Small intestine (tissue), 7 donors: ENCODE measurements around the gene ENOX1. TPM values are rescaled to one million over a fixed set of nuclear protein-coding genes. Genes with fewer than 3 reads are reported as not detected.

Experiments used
- DNase-seq, 2 donors: peaks; one replicate each; pipeline versions ENCODE4 v3.0.0 to v3.0.0-alpha.2; 2013
- FAIRE-seq: peaks from 2 replicates; lab custom pipeline; 2012; peaks lifted over from hg19 to GRCh38; lab: Jason Lieb, UNC
- H3K27ac ChIP-seq, 3 donors: one replicate each; pipeline ENCODE4 v1.5.1; 2013; ENCODE audit warnings: low read length in 2 of 3, mild to moderate bottlenecking in 2 of 3, control low read depth in 1 of 3, inconsistent platforms in 1 of 3, low read depth in 1 of 3, moderate library complexity in 1 of 3
- H3K27me3 ChIP-seq, 3 donors: one replicate each; pipeline ENCODE4 v1.6.1; 2013; ENCODE audit warnings: low read length in 3 of 3, inconsistent platforms in 1 of 3; ENCODE audit not compliant: control insufficient read depth in 3 of 3, insufficient read depth in 3 of 3
- H3K36me3 ChIP-seq, 3 donors: one replicate each; pipeline ENCODE4 v1.6.1; 2013; ENCODE audit warnings: low read length in 3 of 3, inconsistent platforms in 1 of 3, low read depth in 1 of 3, mild to moderate bottlenecking in 1 of 3, moderate library complexity in 1 of 3; ENCODE audit not compliant: control insufficient read depth in 3 of 3, insufficient read depth in 2 of 3
- H3K4me1 ChIP-seq, 3 donors: one replicate each; pipeline ENCODE4 v1.6.1; 2013; ENCODE audit warnings: low read length in 2 of 3, inconsistent platforms in 1 of 3, low read depth in 1 of 3, mild to moderate bottlenecking in 1 of 3, moderate library complexity in 1 of 3; ENCODE audit not compliant: control insufficient read depth in 3 of 3, insufficient read depth in 2 of 3
- H3K4me3 ChIP-seq, 3 donors: one replicate each; pipeline ENCODE4 v1.5.1; 2013; ENCODE audit warnings: low read length in 3 of 3, control low read depth in 1 of 3, inconsistent platforms in 1 of 3, low read depth in 1 of 3, mild to moderate bottlenecking in 1 of 3, moderate library complexity in 1 of 3
- H3K9me3 ChIP-seq, 2 donors: one replicate each; pipeline ENCODE4 v1.6.1; 2013; ENCODE audit warnings: low read depth in 1 of 2, low read length in 1 of 2; ENCODE audit not compliant: control insufficient read depth in 2 of 2, insufficient read depth in 1 of 2
- WGBS, 3 donors: extraction: QIAGEN DNeasy Blood & Tissue Kit; methylation state at CpG; one replicate each; pipeline ENCODE4 v1.1.7; 2013; 5-methylcytosine and 5-hydroxymethylcytosine counted together
- polyA plus RNA-seq, 4 donors: library from polyadenylated mRNA; stranded (reverse) in 3 of 4; unstranded in 1 of 4; fragments of 200-250 nt in 3 of 4; fragments of 120-200 nt in 1 of 4; gene quantifications; one replicate each; pipeline versions ENCODE4 v1.2.1 to v1.2.3, GENCODE V29; 2013
- donor health status: healthy with polysubstance abuse.
- donor health status: control.
- donor health status: control.
- donor health status: Bipolar disorder and iron deficiency.
- donor health status: healthy.

The ENOX1 gene
- polyA plus RNA-seq, 4 donors, result 0.27 to 0.87 (median 0.72) TPM; not detected in 1

GRCh38 chr13:43587376-43587775 lies 199.4 kb downstream of the ENOX1 start:
- Histone ChIP-seq H3K4me1 (no peaks in the 10 kb centered on the region), H3K9me3 (no peaks in the 10 kb centered on the region), H3K4me3 (no peak overlapping the region), H3K27ac (no peak overlapping the region), H3K36me3 (no peaks in the 10 kb centered on the region), H3K27me3 (no peaks in the 10 kb centered on the region)
- FAIRE-seq, result no peak
- DNase-seq, result no peak

GRCh38 chr13:43584751-43585150 lies 202.0 kb downstream of the ENOX1 start:
- Histone ChIP-seq H3K4me3 (no peak overlapping the region), H3K4me1 (no peaks in the 10 kb centered on the region), H3K36me3 (no peaks in the 10 kb centered on the region), H3K27me3 (no peaks in the 10 kb centered on the region), H3K9me3 (no peaks in the 10 kb centered on the region), H3K27ac (no peak overlapping the region)
- 73 to 83% (median 79%) methylated on average over 3 of the region's 3 CpGs for WGBS, 3 donors
- DNase-seq (no peak), FAIRE-seq (no peak)

- FAIRE-seq (no peak), DNase-seq (no peak)
- Histone ChIP-seq H3K27me3 (no peaks in the 10 kb centered on the region), H3K9me3 (no peaks in the 10 kb centered on the region), H3K36me3 (no peaks in the 10 kb centered on the region), H3K27ac (no peak overlapping the region), H3K4me3 (no peak overlapping the region), H3K4me1 (no peaks in the 10 kb centered on the region)
- WGBS, 3 donors, result 64 to 71% (median 65%) methylated on average over 1 of the region's 1 CpG
Measured at GRCh38 chr13:43583321-43583720, 203.5 kb downstream of the ENOX1 start.

GRCh38 chr13:43580280-43580679 lies 206.5 kb downstream of the ENOX1 start:
- Histone ChIP-seq H3K27me3 (no peaks in the 10 kb centered on the region), H3K27ac (no peak overlapping the region), H3K36me3 (no peaks in the 10 kb centered on the region), H3K4me3 (no peak overlapping the region), H3K9me3 (no peaks in the 10 kb centered on the region), H3K4me1 (no peaks in the 10 kb centered on the region)
- WGBS, 3 donors, result 89 to 96% (median 90%) methylated on average over 4 of the region's 4 CpGs
- FAIRE-seq, result no peak
- no peak for DNase-seq

- Histone ChIP-seq H3K4me1 (no peaks in the 10 kb centered on the region), H3K27me3 (no peaks in the 10 kb centered on the region), H3K4me3 (no peak overlapping the region), H3K36me3 (no peaks in the 10 kb centered on the region), H3K27ac (no peak overlapping the region), H3K9me3 (no peaks in the 10 kb centered on the region)
- FAIRE-seq, result no peak
- DNase-seq, result no peak
Measured at GRCh38 chr13:43579321-43579720, 207.5 kb downstream of the ENOX1 start.

- no peak for FAIRE-seq
- WGBS, 3 donors, result 77 to 87% (median 85%) methylated on average over 4 of the region's 4 CpGs
Measured at GRCh38 chr13:43574605-43575004, 212.2 kb downstream of the ENOX1 start.

GRCh38 chr13:43573802-43574514 lies 212.8 kb downstream of the ENOX1 start:
- 83 to 89% (median 88%) methylated on average over 6 of the region's 6 CpGs for WGBS, 3 donors
- Histone ChIP-seq H3K9me3 (no peaks in the 10 kb centered on the region), H3K4me3 (no peak overlapping the region), H3K4me1 (no peaks in the 10 kb centered on the region), H3K36me3 (no peaks in the 10 kb centered on the region), H3K27ac (no peak overlapping the region), H3K27me3 (no peaks in the 10 kb centered on the region)
- FAIRE-seq (no peak), DNase-seq (no peak)

More at GRCh38 chr13:43574605-43575004, 212.2 kb downstream of the ENOX1 start:
- DNase-seq, result no peak
- Histone ChIP-seq H3K27ac (no peak overlapping the region), H3K4me3 (no peak overlapping the region), H3K36me3 (no peaks in the 10 kb centered on the region), H3K4me1 (no peaks in the 10 kb centered on the region), H3K27me3 (no peaks in the 10 kb centered on the region), H3K9me3 (no peaks in the 10 kb centered on the region)

GRCh38 chr13:43573361-43573740 lies 213.4 kb downstream of the ENOX1 start:
- Histone ChIP-seq H3K9me3 (no peaks in the 10 kb centered on the region), H3K27ac (no peak overlapping the region), H3K4me3 (no peak overlapping the region), H3K27me3 (no peaks in the 10 kb centered on the region), H3K36me3 (no peaks in the 10 kb centered on the region), H3K4me1 (no peaks in the 10 kb centered on the region)
- FAIRE-seq (no peak), DNase-seq (no peak)
- WGBS, 3 donors, result 57 to 74% (median 58%) methylated on average over 4 of the region's 4 CpGs
